Astrocyte of the spinal cord (primary cell): ENCODE measurements around the gene SUPT7L.
A peak's percentile ranks its signal among the peaks of the same experiment; 100 is the strongest.
"Not testable (repeated sequence)": the region's sequence is repeated elsewhere in the genome, so short reads cannot be mapped to it uniquely, and the experiment has no call there.

Source experiments
- DNase-seq: peaks from one replicate; pipeline ENCODE4 v3.0.0; 2011; ENCODE audit warnings: low read depth, low spot score
- H3K4me3 ChIP-seq: 2 replicates; pipeline ENCODE4 v1.5.1; 2011; ENCODE audit warnings: low read depth, mild to moderate bottlenecking, low read length, moderate library complexity
- CTCF ChIP-seq: IDR thresholded peaks from 2 replicates; pipeline ENCODE4 v1.5.1; 2012; ENCODE audit warnings: low read depth, mild to moderate bottlenecking, low read length, inconsistent platforms
- in situ Hi-C: cut with HindIII; loops from 2 replicates; pipeline ENCODE4 v1.10.0; 2017; ENCODE audit warnings: low sequenced_read_pairs

The SUPT7L gene

GRCh38 chr2:27687232-27687631, 23.8 kb upstream of the SUPT7L start:
- DNase-seq: no peak
- in situ Hi-C loops: no loop called here
- no peak for TF ChIP-seq CTCF
- no peak overlapping the region for H3K4me3 ChIP-seq

- TF ChIP-seq CTCF: no peak
- no peak for DNase-seq
- H3K4me3 ChIP-seq: no peak overlapping the region
- in situ Hi-C loops: no loop called here
These were observed 22.2 kb upstream of the SUPT7L start for GRCh38 chr2:27685577-27685976.

GRCh38 chr2:27685006-27685405, 21.6 kb upstream of the SUPT7L start:
- H3K4me3 ChIP-seq, in situ Hi-C loops, DNase-seq: not testable (repeated sequence)

GRCh38 chr2:27683390-27684071, 20.1 kb upstream of the SUPT7L start:
- DNase-seq: peak; percentile 90
- H3K4me3 ChIP-seq: no peak overlapping the region
- TF ChIP-seq CTCF: peak; percentile 84
- in situ Hi-C loops: no loop called here

- H3K4me3 ChIP-seq, in situ Hi-C loops: not testable (repeated sequence)
- peak; percentile 93 for DNase-seq
These were observed 18.9 kb upstream of the SUPT7L start for GRCh38 chr2:27682334-27682771.

- in situ Hi-C loops: no loop called here
- no peak for TF ChIP-seq CTCF
- H3K4me3 ChIP-seq: no peak overlapping the region
- DNase-seq: peak; percentile 62
These were observed 18.4 kb upstream of the SUPT7L start for GRCh38 chr2:27681841-27682240.

GRCh38 chr2:27680571-27680970, 17.2 kb upstream of the SUPT7L start:
- no peak for TF ChIP-seq CTCF
- DNase-seq: no peak

More at GRCh38 chr2:27680571-27680970, 17.2 kb upstream of the SUPT7L start:
- in situ Hi-C loops: no loop called here
- H3K4me3 ChIP-seq: no peak overlapping the region
